ENCODE data around the gene NCF4.

The NCF4 gene

GRCh38 chr22:36885474-36885873 lies 24.7 kb downstream of the NCF4 start:
- Histone ChIP-seq H3K4me1 (ENCODE audit: control insufficient read depth, low read depth, low read length) (peaks cover 4% of the 10 kb centered on the region), H3K27me3 (ENCODE audit: control insufficient read depth, insufficient read depth, low read length) (no peaks in the 10 kb centered on the region), H3K27ac (ENCODE audit: low read length) (no peak overlapping the region), H3K9ac (ENCODE audit: low read length) (no peak overlapping the region), H3K4me3 (ENCODE audit: low read length) (no peak overlapping the region), H3K36me3 (ENCODE audit: control insufficient read depth, low read depth, low read length) (no peaks in the 10 kb centered on the region), H3K9me3 (ENCODE audit: control insufficient read depth, low read depth, low read length) (no peaks in the 10 kb centered on the region)

- Histone ChIP-seq H3K9me3 (ENCODE audit: control insufficient read depth, low read depth, low read length) (no peaks in the 10 kb centered on the region), H3K27ac (ENCODE audit: low read length) (no peak overlapping the region), H3K9ac (ENCODE audit: low read length) (no peak overlapping the region), H3K36me3 (ENCODE audit: control insufficient read depth, low read depth, low read length) (no peaks in the 10 kb centered on the region), H3K4me3 (ENCODE audit: low read length) (no peak overlapping the region), H3K4me1 (ENCODE audit: control insufficient read depth, low read depth, low read length) (peaks cover 4% of the 10 kb centered on the region), H3K27me3 (ENCODE audit: control insufficient read depth, insufficient read depth, low read length) (no peaks in the 10 kb centered on the region)
Observed at GRCh38 chr22:36886016-36886415, 25.2 kb downstream of the NCF4 start.

- peaks cover 4% of the 10 kb centered on the region for H3K4me1 ChIP-seq (ENCODE audit: control insufficient read depth, low read depth, low read length)
- H3K36me3 ChIP-seq (ENCODE audit: control insufficient read depth, low read depth, low read length): no peaks in the 10 kb centered on the region
- no peak overlapping the region for H3K9ac ChIP-seq (ENCODE audit: low read length)
- no peaks in the 10 kb centered on the region for H3K9me3 ChIP-seq (ENCODE audit: control insufficient read depth, low read depth, low read length)
- H3K4me3 ChIP-seq (ENCODE audit: low read length): no peak overlapping the region
- no peaks in the 10 kb centered on the region for H3K27me3 ChIP-seq (ENCODE audit: control insufficient read depth, insufficient read depth, low read length)
- no peak overlapping the region for H3K27ac ChIP-seq (ENCODE audit: low read length)
Observed at GRCh38 chr22:36887162-36887561, 26.4 kb downstream of the NCF4 start.

GRCh38 chr22:36891646-36892045 lies 30.8 kb downstream of the NCF4 start:
- Histone ChIP-seq H3K36me3 (ENCODE audit: control insufficient read depth, low read depth, low read length) (no peaks in the 10 kb centered on the region), H3K9ac (ENCODE audit: low read length) (no peak overlapping the region), H3K27ac (ENCODE audit: low read length) (no peak overlapping the region), H3K27me3 (ENCODE audit: control insufficient read depth, insufficient read depth, low read length) (no peaks in the 10 kb centered on the region), H3K4me1 (ENCODE audit: control insufficient read depth, low read depth, low read length) (no peaks in the 10 kb centered on the region), H3K9me3 (ENCODE audit: control insufficient read depth, low read depth, low read length) (no peaks in the 10 kb centered on the region), H3K4me3 (ENCODE audit: low read length) (no peak overlapping the region)

GRCh38 chr22:36892292-36892691 lies 31.5 kb downstream of the NCF4 start:
- H3K9ac ChIP-seq (ENCODE audit: low read length): no peak overlapping the region
- H3K9me3 ChIP-seq (ENCODE audit: control insufficient read depth, low read depth, low read length): no peaks in the 10 kb centered on the region
- no peaks in the 10 kb centered on the region for H3K4me1 ChIP-seq (ENCODE audit: control insufficient read depth, low read depth, low read length)
- no peak overlapping the region for H3K4me3 ChIP-seq (ENCODE audit: low read length)
- no peak overlapping the region for H3K27ac ChIP-seq (ENCODE audit: low read length)
- no peaks in the 10 kb centered on the region for H3K27me3 ChIP-seq (ENCODE audit: control insufficient read depth, insufficient read depth, low read length)
- H3K36me3 ChIP-seq (ENCODE audit: control insufficient read depth, low read depth, low read length): no peaks in the 10 kb centered on the region

- no peaks in the 10 kb centered on the region for H3K27me3 ChIP-seq (ENCODE audit: control insufficient read depth, insufficient read depth, low read length)
- H3K9me3 ChIP-seq (ENCODE audit: control insufficient read depth, low read depth, low read length): no peaks in the 10 kb centered on the region
- no peak overlapping the region for H3K4me3 ChIP-seq (ENCODE audit: low read length)
- H3K4me1 ChIP-seq (ENCODE audit: control insufficient read depth, low read depth, low read length): no peaks in the 10 kb centered on the region
- no peak overlapping the region for H3K27ac ChIP-seq (ENCODE audit: low read length)
- no peak overlapping the region for H3K9ac ChIP-seq (ENCODE audit: low read length)
- H3K36me3 ChIP-seq (ENCODE audit: control insufficient read depth, low read depth, low read length): no peaks in the 10 kb centered on the region
Observed at GRCh38 chr22:36893262-36893661, 32.5 kb downstream of the NCF4 start.

- H3K4me3 ChIP-seq (ENCODE audit: low read length): no peak overlapping the region
- H3K27me3 ChIP-seq (ENCODE audit: control insufficient read depth, insufficient read depth, low read length): no peaks in the 10 kb centered on the region
- H3K27ac ChIP-seq (ENCODE audit: low read length): no peak overlapping the region
- no peak overlapping the region for H3K9ac ChIP-seq (ENCODE audit: low read length)
- H3K36me3 ChIP-seq (ENCODE audit: control insufficient read depth, low read depth, low read length): no peaks in the 10 kb centered on the region
- no peaks in the 10 kb centered on the region for H3K9me3 ChIP-seq (ENCODE audit: control insufficient read depth, low read depth, low read length)
- H3K4me1 ChIP-seq (ENCODE audit: control insufficient read depth, low read depth, low read length): no peaks in the 10 kb centered on the region
Observed at GRCh38 chr22:36894266-36894665, 33.5 kb downstream of the NCF4 start.

- Histone ChIP-seq H3K4me1 (ENCODE audit: control insufficient read depth, low read depth, low read length) (peaks cover 18% of the 10 kb centered on the region), H3K9me3 (ENCODE audit: control insufficient read depth, low read depth, low read length) (no peaks in the 10 kb centered on the region), H3K27ac (ENCODE audit: low read length) (no peak overlapping the region), H3K9ac (ENCODE audit: low read length) (no peak overlapping the region), H3K4me3 (ENCODE audit: low read length) (no peak overlapping the region), H3K27me3 (ENCODE audit: control insufficient read depth, insufficient read depth, low read length) (no peaks in the 10 kb centered on the region), H3K36me3 (ENCODE audit: control insufficient read depth, low read depth, low read length) (no peaks in the 10 kb centered on the region)
Observed at GRCh38 chr22:36897611-36898010, 36.8 kb downstream of the NCF4 start.

GRCh38 chr22:36898690-36899089 lies 37.9 kb downstream of the NCF4 start:
- no peaks in the 10 kb centered on the region for H3K36me3 ChIP-seq (ENCODE audit: control insufficient read depth, low read depth, low read length)
- H3K27me3 ChIP-seq (ENCODE audit: control insufficient read depth, insufficient read depth, low read length): no peaks in the 10 kb centered on the region
- no peak overlapping the region for H3K4me3 ChIP-seq (ENCODE audit: low read length)
- no peak overlapping the region for H3K9ac ChIP-seq (ENCODE audit: low read length)
- H3K9me3 ChIP-seq (ENCODE audit: control insufficient read depth, low read depth, low read length): no peaks in the 10 kb centered on the region
- H3K27ac ChIP-seq (ENCODE audit: low read length): no peak overlapping the region
- H3K4me1 ChIP-seq (ENCODE audit: control insufficient read depth, low read depth, low read length): peaks cover 18% of the 10 kb centered on the region

GRCh38 chr22:36899498-36899897 lies 38.7 kb downstream of the NCF4 start:
- Histone ChIP-seq H3K36me3 (ENCODE audit: control insufficient read depth, low read depth, low read length) (no peaks in the 10 kb centered on the region), H3K27ac (ENCODE audit: low read length) (no peak overlapping the region), H3K9ac (ENCODE audit: low read length) (no peak overlapping the region), H3K9me3 (ENCODE audit: control insufficient read depth, low read depth, low read length) (no peaks in the 10 kb centered on the region), H3K4me1 (ENCODE audit: control insufficient read depth, low read depth, low read length) (peaks cover 18% of the 10 kb centered on the region), H3K4me3 (ENCODE audit: low read length) (no peak overlapping the region), H3K27me3 (ENCODE audit: control insufficient read depth, insufficient read depth, low read length) (no peaks in the 10 kb centered on the region)

GRCh38 chr22:36900225-36900624 lies 39.4 kb downstream of the NCF4 start:
- H3K4me3 ChIP-seq (ENCODE audit: low read length): no peak overlapping the region
- no peak overlapping the region for H3K9ac ChIP-seq (ENCODE audit: low read length)
- H3K4me1 ChIP-seq (ENCODE audit: control insufficient read depth, low read depth, low read length): peaks cover 18% of the 10 kb centered on the region
- H3K27ac ChIP-seq (ENCODE audit: low read length): no peak overlapping the region
- no peaks in the 10 kb centered on the region for H3K27me3 ChIP-seq (ENCODE audit: control insufficient read depth, insufficient read depth, low read length)
- H3K36me3 ChIP-seq (ENCODE audit: control insufficient read depth, low read depth, low read length): no peaks in the 10 kb centered on the region
- no peaks in the 10 kb centered on the region for H3K9me3 ChIP-seq (ENCODE audit: control insufficient read depth, low read depth, low read length)

- Histone ChIP-seq H3K4me1 (ENCODE audit: control insufficient read depth, low read depth, low read length) (peaks cover 18% of the 10 kb centered on the region), H3K27me3 (ENCODE audit: control insufficient read depth, insufficient read depth, low read length) (no peaks in the 10 kb centered on the region), H3K27ac (ENCODE audit: low read length) (no peak overlapping the region), H3K9ac (ENCODE audit: low read length) (no peak overlapping the region), H3K9me3 (ENCODE audit: control insufficient read depth, low read depth, low read length) (no peaks in the 10 kb centered on the region), H3K36me3 (ENCODE audit: control insufficient read depth, low read depth, low read length) (no peaks in the 10 kb centered on the region), H3K4me3 (ENCODE audit: low read length) (no peak overlapping the region)
Observed at GRCh38 chr22:36900880-36901279, 40.1 kb downstream of the NCF4 start.

Data from iPS-18a (cell line).